GM10266 (cell line): ENCODE measurements around the gene OTUD1.

Experiments
- DNase-seq: peaks from one replicate; pipeline ENCODE4 v3.0.0; 2012; ENCODE audit errors: extremely low spot score
- TF ChIP-seq, protein P1 (sequence below): IDR thresholded peaks from 2 replicates; pipeline ENCODE4 v1.5.1; 2012; ENCODE audit warnings: mild to moderate bottlenecking, low read depth; ENCODE audit not compliant: control insufficient read depth, insufficient read depth; ENCODE audit errors: missing control alignments

The OTUD1 gene

DNA sequence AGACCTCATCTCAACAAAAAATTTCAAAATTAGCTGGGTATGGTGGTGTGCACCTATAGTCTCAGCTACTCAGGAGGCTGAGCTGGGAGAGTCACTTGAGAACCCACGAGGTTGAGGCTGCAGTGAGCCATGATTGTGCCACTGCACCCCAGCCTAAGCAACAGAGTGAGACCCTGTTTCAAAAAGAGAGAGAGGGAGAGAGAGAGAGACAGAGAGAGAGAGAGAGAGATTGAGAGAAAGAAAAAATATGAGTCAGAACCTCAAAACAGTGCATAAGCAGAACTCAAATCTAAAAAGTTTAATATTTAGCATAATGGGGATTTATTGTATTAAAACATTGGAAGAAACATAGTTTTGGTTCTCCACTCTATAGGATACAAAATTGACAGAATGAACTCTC lies 17.5 kb upstream of the OTUD1 start:
- DNase-seq = no peak
- TF ChIP-seq, protein P1, sequence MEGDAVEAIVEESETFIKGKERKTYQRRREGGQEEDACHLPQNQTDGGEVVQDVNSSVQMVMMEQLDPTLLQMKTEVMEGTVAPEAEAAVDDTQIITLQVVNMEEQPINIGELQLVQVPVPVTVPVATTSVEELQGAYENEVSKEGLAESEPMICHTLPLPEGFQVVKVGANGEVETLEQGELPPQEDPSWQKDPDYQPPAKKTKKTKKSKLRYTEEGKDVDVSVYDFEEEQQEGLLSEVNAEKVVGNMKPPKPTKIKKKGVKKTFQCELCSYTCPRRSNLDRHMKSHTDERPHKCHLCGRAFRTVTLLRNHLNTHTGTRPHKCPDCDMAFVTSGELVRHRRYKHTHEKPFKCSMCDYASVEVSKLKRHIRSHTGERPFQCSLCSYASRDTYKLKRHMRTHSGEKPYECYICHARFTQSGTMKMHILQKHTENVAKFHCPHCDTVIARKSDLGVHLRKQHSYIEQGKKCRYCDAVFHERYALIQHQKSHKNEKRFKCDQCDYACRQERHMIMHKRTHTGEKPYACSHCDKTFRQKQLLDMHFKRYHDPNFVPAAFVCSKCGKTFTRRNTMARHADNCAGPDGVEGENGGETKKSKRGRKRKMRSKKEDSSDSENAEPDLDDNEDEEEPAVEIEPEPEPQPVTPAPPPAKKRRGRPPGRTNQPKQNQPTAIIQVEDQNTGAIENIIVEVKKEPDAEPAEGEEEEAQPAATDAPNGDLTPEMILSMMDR = no peak

DNA sequence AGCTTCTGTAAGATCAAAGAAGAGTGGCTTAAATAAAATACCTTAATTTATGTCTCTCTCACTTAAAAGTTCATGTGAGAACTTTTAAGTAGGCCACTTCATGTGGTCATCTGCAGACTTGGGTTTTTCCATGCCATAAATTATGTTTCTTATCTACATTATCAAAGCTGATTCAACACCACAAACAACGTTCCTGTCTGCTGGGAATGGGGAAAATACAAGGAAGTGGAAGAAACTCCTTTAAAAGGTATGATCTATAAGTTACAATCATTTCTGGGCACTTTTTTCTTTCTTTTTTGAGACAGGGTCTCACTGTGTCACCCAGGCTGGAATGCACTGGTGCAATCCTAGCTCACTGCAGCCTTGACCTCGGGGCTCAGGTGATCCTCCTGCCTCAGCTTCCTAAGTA lies 16.9 kb upstream of the OTUD1 start:
- DNase-seq = no peak
- TF ChIP-seq, protein P1 = no peak

DNA sequence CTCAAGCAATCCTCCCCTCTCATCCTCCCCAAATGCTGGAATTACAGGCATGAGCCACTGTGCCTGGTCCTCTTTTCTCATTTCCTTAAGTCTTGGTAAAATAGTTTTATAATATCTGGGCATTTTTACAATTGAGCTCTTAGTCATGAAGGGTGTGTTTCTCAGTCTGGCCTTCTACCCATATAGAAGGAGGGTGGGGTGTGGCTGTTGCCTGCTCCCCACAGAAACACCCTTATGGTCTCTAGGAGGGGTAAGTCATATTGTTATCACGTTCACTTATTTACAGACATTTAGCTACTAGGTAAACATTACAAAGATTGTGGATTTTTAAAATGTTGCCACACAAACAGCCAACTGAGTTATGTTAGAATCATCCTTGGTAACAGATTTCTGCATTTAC lies 6.7 kb upstream of the OTUD1 start:
- TF ChIP-seq, protein P1 = no peak
- no peak for DNase-seq

DNA sequence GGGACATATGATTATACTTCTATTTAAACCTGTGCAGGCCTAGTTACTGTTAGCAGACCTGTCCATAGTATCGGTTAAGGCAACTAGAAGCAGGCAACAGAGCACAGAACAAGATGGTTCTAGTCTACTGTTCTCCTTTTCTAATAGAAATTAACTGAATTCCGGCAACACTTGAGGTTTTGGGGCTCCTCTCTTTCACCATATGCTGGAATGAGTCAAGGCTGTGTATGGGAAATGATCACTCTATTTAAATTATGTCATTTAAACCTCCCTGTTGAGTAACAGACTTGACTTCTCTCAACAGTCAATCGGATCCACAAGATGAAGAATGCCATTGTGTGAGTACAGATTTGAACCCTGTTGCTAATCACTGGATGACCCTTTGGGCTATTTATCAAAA lies 6.2 kb upstream of the OTUD1 start:
- no peak for DNase-seq

DNA sequence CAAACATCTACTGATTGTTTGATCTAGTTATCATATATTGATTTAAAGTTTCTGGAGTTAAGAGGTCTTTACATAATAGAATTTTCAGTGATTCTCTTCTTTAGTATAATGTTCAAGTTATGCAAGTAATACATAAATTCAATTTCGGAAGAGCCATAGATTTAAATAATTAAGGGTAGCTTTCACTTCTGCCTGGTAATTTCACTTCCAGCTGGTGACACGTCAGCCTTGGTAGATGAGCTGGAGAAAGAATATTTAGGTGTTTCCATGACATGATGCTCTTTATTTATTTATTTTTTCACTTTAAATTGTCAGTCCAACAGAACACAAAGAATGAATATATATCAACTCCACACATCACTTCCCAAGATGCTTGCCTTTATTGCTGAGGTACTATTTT lies 5.2 kb upstream of the OTUD1 start:
- TF ChIP-seq, protein P1 = no peak
- DNase-seq = no peak

More for the DNA sequence above, 6.2 kb upstream of the OTUD1 start:
- TF ChIP-seq, protein P1 = no peak

DNA sequence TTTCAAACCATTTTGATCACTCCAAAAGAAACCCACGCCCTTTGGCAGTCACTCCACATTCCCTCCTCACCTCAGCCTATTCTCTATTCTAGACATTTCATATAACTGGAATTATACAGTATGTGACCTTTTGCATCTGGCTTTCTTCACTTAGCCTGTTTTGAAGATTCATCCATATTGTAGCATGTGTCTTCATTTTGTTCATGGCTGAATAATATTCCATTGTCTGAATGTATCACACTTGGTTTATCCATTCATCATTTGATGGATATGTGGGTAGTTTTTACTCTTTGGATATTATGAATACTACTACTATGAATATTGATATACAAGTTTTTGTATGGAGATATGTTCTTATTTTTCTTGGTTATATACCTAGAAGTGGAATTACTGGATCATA lies 3.5 kb upstream of the OTUD1 start:
- TF ChIP-seq, protein P1 = no peak
- DNase-seq = no peak

DNA sequence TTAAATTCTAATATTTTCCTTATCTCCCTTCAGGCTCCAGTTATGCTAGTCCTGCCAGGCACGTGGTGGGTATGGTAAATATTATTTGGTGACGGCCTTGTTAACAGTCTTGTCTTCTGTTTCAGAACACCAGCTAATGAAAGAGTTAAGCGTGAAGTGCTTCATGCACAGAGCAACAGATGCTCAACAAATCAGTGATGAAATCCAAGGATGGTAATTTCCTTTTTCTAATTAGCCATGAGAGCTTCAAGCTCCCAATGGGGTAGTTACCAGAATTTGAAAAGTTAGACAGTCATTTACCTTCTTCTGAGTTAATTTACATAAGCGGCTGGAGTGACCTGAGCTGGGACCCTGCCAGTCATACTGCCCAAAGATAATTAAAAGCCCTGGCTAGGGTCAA lies 1.9 kb upstream of the OTUD1 start:
- TF ChIP-seq, protein P1 = no peak
- no peak for DNase-seq
